ENCODE results near the gene SARNP. TPM values are rescaled to one million over a fixed set of nuclear protein-coding genes. Genes with fewer than 3 reads are reported as not detected.

The SARNP gene
- total and polyA plus RNA-seq, 9 of the 15 experiments (the other 6 are each of a cell fraction or from before 2014, with no cell fraction given) = 70.1 to 400 (median 198) TPM

DNA sequence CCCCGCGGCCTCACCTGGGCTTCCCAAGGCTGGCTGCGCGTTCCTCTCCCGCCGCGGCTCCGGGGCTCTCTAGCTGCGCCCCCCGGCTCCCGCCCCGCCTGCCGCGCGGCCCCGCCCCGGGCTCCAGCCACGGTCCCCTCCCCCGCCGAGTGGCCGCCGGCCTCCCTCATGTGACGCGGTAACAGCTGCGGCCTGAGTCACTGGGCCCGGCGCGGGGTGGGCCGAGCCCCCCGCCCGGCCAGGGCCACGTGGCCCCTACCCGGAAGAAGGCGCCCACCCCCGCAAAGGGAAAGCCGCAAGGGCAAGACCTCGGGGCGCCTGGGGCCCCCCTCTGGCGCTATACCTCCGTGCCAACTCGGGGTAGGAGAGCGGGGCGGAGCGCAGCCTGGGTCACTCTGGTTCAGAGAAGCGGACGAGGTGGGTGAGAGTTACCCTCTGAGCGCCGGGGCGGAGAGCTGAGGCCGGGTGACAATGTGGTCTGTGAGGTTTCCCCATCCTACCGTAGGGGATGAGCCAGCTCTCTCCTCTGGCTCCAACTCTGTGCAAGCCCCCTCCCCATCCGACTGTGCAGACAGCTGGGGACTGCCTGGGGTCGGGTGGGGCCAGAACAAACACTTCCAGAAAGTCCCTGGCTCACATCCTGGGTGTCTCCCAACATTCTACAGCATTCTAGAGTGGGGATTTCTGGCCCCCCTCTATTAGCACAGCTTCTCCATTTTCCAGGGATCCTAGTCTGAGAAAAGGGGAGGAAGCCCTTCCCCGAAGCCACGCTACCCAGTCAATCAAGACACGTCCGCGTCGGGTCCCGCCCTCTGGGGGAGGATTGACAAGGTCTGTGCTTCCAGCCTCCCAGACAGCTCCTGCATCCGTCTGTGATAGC lies 88.3 kb downstream of the SARNP start, which contains the start of gene CD63 (continued):
- TF ChIP-seq, protein P1, sequence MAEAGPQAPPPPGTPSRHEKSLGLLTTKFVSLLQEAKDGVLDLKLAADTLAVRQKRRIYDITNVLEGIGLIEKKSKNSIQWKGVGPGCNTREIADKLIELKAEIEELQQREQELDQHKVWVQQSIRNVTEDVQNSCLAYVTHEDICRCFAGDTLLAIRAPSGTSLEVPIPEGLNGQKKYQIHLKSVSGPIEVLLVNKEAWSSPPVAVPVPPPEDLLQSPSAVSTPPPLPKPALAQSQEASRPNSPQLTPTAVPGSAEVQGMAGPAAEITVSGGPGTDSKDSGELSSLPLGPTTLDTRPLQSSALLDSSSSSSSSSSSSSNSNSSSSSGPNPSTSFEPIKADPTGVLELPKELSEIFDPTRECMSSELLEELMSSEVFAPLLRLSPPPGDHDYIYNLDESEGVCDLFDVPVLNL (CRISPR knock-in tag; IDR thresholded peaks at IDR 0.05; ENCODE audit: low read depth) = no peak
- TF ChIP-seq BACH1 (tag; IDR thresholded peaks at IDR 0.05) (0 out of 2 replicates have a peak, but pooled peaks have one; percentile 23), ETV6 (IDR thresholded peaks at IDR 0.05; ENCODE audit: borderline replicate concordance in 1 of 2, low read depth in 2 of 2, low read length in 1 of 2) (no peak), ETV6 (CRISPR knock-in tag; IDR thresholded peaks at IDR 0.05; ENCODE audit: borderline replicate concordance) (no peak), CBX8 (IDR thresholded peaks at IDR 0.05; ENCODE audit: borderline replicate concordance, extremely low read depth, low read depth, low read length, poor library complexity, severe bottlenecking) (no peak), YY1 (IDR thresholded peaks at IDR 0.05; ENCODE audit: borderline replicate concordance in 1 of 3, control insufficient read depth in 1 of 3, extremely low read depth in 1 of 3, insufficient read depth in 3 of 3, insufficient read length in 1 of 3, insufficient replicate concordance in 2 of 3, low read depth in 1 of 3, low read length in 2 of 3) (peak in 1 of 3 experiments; percentile 66), ZNF699 (CRISPR knock-in tag; IDR thresholded peaks at IDR 0.05; ENCODE audit: insufficient replicate concordance) (no peak), STAG1 (CRISPR knock-in tag; IDR thresholded peaks at IDR 0.05; ENCODE audit: borderline replicate concordance) (no peak), MTA3 (IDR thresholded peaks at IDR 0.05; ENCODE audit: borderline replicate concordance) (peak; percentile 91; the same call in 1 of the 2 replicates), ZKSCAN3 (CRISPR knock-in tag; IDR thresholded peaks at IDR 0.05) (no peak), TEAD1 (CRISPR knock-in tag; IDR thresholded peaks at IDR 0.05) (peak in 1 of 2 experiments; percentile 59; a peak in 2 of 4 replicates), CREB1 (IDR thresholded peaks at IDR 0.05) (peak; percentile 85), CREB1 (CRISPR knock-in tag; IDR thresholded peaks at IDR 0.05) (peak; percentile 79), CREM (IDR thresholded peaks at IDR 0.05; ENCODE audit: low read depth) (peak; percentile 93), ZNF175 (CRISPR knock-in tag; IDR thresholded peaks at IDR 0.05; ENCODE audit: low read depth) (no peak), CEBPB (tag; IDR thresholded peaks at IDR 0.05) (0 out of 2 replicates have a peak, but pooled peaks have one; percentile 8), STAT5B (CRISPR knock-in tag; IDR thresholded peaks at IDR 0.05) (no peak), FOSL1 (tag; conservative IDR thresholded peaks at IDR 0.05) (peak; percentile 98)
- TF ChIP-seq, protein P2, sequence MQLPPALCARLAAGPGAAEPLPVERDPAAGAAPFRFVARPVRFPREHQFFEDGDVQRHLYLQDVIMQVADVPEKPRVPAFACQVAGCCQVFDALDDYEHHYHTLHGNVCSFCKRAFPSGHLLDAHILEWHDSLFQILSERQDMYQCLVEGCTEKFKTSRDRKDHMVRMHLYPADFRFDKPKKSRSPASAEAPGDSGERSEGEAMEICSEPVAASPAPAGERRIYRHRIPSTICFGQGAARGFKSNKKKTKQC (CRISPR knock-in tag; IDR thresholded peaks at IDR 0.05) = no peak
- TF ChIP-seq, protein P3, sequence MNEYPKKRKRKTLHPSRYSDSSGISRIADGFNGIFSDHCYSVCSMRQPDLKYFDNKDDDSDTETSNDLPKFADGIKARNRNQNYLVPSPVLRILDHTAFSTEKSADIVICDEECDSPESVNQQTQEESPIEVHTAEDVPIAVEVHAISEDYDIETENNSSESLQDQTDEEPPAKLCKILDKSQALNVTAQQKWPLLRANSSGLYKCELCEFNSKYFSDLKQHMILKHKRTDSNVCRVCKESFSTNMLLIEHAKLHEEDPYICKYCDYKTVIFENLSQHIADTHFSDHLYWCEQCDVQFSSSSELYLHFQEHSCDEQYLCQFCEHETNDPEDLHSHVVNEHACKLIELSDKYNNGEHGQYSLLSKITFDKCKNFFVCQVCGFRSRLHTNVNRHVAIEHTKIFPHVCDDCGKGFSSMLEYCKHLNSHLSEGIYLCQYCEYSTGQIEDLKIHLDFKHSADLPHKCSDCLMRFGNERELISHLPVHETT (CRISPR knock-in tag; conservative IDR thresholded peaks at IDR 0.05 in 1 of 2, IDR thresholded peaks at IDR 0.05 in 1 of 2) = no peak

All from K562 (cell line).